ENCODE measurements around the gene KRTAP10-4.
A peak's percentile ranks its signal among the peaks of the same experiment; 100 is the strongest.
"Not testable (repeated sequence)": the region's sequence is repeated elsewhere in the genome, so short reads cannot be mapped to it uniquely, and the experiment has no call there.

KRTAP10-4 gene

GRCh38 chr21:44535963-44536362 is 37.6 kb upstream of the KRTAP10-4 start:
- DNase-seq, result no peak

GRCh38 chr21:44537930-44538911 is 35.3 kb upstream of the KRTAP10-4 start:
- no peak for DNase-seq

- DNase-seq, result no peak
Measured at GRCh38 chr21:44539046-44539445, 34.5 kb upstream of the KRTAP10-4 start.

- no peak for DNase-seq
Measured at GRCh38 chr21:44539991-44540666, 33.4 kb upstream of the KRTAP10-4 start, which contains the start of gene KRTAP10-1. TSS of gene KRTAP10-1 (minus strand) at chr21:44540195. CDS start at chr21:44540150, 45 bp downstream.

- DNase-seq, result no peak
Measured at GRCh38 chr21:44540741-44541288, 32.7 kb upstream of the KRTAP10-4 start.

GRCh38 chr21:44542716-44543115 is 30.8 kb upstream of the KRTAP10-4 start:
- DNase-seq, result no peak

- no peak for DNase-seq
Measured at GRCh38 chr21:44544566-44544965, 29.0 kb upstream of the KRTAP10-4 start.

GRCh38 chr21:44547656-44548331 is 25.7 kb upstream of the KRTAP10-4 start:
- DNase-seq, result no peak

- no peak for DNase-seq
Measured at GRCh38 chr21:44548381-44548780, 25.1 kb upstream of the KRTAP10-4 start.

- DNase-seq, result no peak
Measured at GRCh38 chr21:44548922-44549321, 24.6 kb upstream of the KRTAP10-4 start.

- no peak for DNase-seq
Measured at GRCh38 chr21:44549525-44550211, 23.9 kb upstream of the KRTAP10-4 start.

- DNase-seq, result not testable (repeated sequence)
Measured at GRCh38 chr21:44550285-44550684, 23.2 kb upstream of the KRTAP10-4 start.

GRCh38 chr21:44550807-44551206 is 22.7 kb upstream of the KRTAP10-4 start:
- no peak for DNase-seq

GRCh38 chr21:44551340-44551961 is 22.1 kb upstream of the KRTAP10-4 start, which contains the start of gene KRTAP10-2:
TSS of gene KRTAP10-2 (minus strand) at chr21:44551505. CDS start at chr21:44551458, 47 bp downstream.
- no peak for DNase-seq

GRCh38 chr21:44552136-44552535 is 21.4 kb upstream of the KRTAP10-4 start:
- no peak for DNase-seq

- DNase-seq, result no peak
Measured at GRCh38 chr21:44552681-44553080, 20.8 kb upstream of the KRTAP10-4 start.

GRCh38 chr21:44555200-44555875 is 18.2 kb upstream of the KRTAP10-4 start:
- no peak for DNase-seq

GRCh38 chr21:44556879-44557278 is 16.6 kb upstream of the KRTAP10-4 start:
- peak; percentile 33 for DNase-seq

- DNase-seq, result no peak
Measured at GRCh38 chr21:44557491-44558328, 15.8 kb upstream of the KRTAP10-4 start.

GRCh38 chr21:44558329-44558675 is 15.2 kb upstream of the KRTAP10-4 start:
- not testable (repeated sequence) for DNase-seq

All from NCI-H1436 (cell line).